ENCODE measurements around the gene ZNF423.

Gene ZNF423

GRCh38 chr16:49750341-49751000 lies 105.4 kb downstream of the ZNF423 start:
- DNase-seq (ENCODE audit: low spot score): no peak

DNA sequence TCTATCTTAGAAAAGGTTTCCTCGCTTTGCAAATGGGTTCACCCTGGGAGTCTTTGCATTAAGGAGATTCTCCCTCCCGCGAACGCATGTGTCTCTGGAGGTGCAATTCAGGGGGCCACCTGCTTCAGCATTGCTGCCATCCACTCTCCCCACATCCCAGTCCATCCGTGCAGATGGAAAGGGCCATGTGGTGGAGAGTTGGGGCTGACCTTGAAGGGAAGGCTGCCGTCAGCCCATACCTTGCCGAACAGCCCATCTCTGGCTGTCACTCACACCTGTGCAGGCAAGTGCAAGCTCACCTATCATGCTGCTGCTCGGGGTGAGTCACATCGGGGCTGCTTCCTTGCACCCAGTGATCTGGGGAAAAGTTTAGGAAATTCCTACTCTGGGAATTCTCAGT lies 106.1 kb downstream of the ZNF423 start:
- DNase-seq (ENCODE audit: low spot score): no peak

- no peak for DNase-seq (ENCODE audit: low spot score)
Observed at GRCh38 chr16:49748322-49748721, 107.6 kb downstream of the ZNF423 start.

DNA sequence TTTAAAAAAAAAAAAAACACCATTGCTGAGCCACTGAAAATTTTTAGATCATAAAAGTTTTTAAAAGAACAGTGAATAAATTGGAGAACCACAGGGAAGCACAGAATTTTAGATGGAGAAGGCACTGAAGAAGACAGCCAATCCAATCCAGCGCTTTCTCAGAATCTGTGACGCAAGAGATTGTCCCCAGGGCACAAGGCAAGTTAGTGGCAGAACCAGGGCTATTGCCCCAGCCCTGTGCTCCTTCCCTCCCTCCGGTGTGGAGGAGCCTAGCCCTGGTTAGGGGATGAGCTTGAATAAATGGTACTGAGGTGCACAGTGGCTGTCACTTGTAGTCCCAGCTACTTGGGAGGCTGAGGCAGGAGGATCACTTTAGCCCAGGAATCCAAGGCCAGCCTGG lies 108.3 kb downstream of the ZNF423 start:
- no peak for DNase-seq (ENCODE audit: low spot score)

- DNase-seq (ENCODE audit: low spot score): no peak
Observed at GRCh38 chr16:49746545-49746944, 109.4 kb downstream of the ZNF423 start.

GRCh38 chr16:49745311-49745747 lies 110.6 kb downstream of the ZNF423 start:
- DNase-seq (ENCODE audit: low spot score): no peak

- DNase-seq (ENCODE audit: low spot score): no peak
Observed at GRCh38 chr16:49744244-49745220, 111.4 kb downstream of the ZNF423 start.

DNA sequence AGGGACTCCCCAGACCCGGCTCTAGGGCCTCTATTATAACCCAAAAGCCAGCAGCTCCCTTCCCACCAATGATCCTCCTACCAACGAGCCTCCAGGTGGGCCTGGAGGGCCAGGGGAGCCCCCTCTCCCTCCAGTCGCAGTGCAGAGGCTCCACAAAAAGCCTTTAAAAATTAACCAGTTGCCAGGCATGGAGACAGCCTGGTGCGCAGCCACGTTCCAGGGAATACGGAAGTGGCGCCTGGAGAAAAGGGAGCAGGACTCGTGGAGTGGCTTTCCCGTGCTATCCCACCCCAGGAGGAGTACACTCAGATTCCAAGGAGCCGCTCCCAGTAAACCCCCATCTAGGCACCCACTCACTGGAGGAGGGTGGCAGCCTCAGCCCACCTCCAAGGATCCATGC lies 112.3 kb downstream of the ZNF423 start:
- DNase-seq (ENCODE audit: low spot score): no peak

DNA sequence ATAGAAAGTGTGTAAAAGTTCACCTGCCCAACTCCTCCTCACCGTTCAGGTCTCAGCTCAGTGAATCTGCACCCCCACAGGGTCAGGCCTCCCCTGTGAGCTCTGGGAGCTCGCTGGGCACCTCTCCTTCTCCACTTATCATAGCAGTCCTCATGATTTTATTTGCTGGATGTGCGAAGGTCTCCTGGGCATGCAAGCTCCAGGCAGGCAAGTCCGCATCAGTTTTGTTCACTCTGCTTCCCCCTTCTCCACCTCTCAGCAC lies 112.8 kb downstream of the ZNF423 start:
- DNase-seq (ENCODE audit: low spot score): no peak

DNA sequence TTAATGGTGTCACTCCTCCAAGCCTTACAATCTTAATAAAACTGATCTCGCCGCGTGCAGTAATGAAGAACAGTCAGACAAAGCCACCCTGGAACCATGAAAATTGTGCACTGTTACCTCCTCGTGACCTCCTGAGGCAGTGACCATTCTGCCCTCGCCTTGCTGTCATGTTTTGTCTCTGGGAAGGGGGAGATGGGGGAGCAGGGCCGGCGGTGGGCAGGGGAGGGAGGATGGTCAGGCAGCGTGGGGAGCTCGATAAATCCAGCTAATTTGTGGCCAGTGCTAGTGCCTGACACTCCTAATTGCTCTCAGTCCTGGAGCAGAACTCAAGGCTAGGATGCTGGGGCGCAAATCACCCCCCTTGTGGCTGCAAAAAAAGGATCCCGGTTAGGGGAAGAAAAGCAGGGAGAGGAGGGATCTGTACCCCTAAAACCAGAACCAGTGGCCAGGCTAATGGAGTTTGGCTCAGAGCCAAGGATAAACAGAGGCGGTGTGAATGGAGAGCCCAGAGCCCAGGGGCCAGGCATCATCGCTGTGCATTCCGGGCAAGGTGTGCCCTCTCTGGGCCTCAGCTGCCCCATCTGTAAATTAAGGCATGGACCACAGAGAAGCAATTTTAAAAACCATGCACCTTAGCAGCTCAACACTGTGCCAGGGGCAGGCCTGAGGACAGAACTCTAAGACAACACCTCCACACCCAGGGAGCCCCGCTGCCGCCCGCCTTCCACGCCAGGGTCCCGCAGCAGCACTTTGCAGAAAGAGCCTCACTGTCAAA lies 113.3 kb downstream of the ZNF423 start:
- DNase-seq (ENCODE audit: low spot score): no peak

DNA sequence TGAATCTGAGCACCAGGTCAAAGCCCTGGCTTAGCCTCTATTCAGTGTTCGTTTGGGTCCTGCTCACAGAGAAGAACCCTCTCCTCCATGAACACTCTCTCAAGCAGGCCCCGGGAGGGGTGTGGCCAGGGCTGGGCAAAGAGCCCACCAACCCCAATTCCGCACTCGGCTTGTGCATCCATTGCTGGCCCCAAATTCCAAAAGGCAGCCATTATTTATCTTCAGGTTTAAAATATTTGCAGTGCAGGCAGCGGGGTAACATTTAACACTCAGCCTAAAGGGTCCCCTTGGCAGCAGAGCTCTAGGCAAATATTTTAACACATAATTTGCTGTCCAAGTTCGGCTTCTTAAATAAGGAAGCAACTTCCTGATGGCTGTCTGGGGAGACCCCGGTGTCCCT lies 115.7 kb downstream of the ZNF423 start:
- no peak for DNase-seq (ENCODE audit: low spot score)

GRCh38 chr16:49739381-49739780 lies 116.5 kb downstream of the ZNF423 start:
- DNase-seq (ENCODE audit: low spot score): no peak

GRCh38 chr16:49738832-49739231 lies 117.1 kb downstream of the ZNF423 start:
- DNase-seq (ENCODE audit: low spot score): no peak

DNA sequence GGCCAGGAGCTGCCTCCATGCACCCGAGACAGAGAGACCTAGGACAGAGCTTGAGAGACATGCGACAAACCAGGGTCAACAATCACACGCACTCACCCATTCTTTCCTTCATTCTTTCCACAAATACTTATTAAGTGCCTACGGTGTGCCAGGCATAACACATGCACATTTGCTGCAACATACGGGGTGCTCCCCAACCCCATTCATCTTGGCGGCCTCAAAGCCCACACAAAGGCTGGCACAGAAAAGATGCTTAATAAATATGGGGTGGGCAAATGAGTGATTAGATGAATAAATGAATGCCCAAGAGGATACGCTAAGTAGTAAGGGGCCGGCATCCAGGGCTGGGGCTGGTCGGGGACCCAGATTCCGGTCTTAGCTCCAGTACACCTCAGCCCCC lies 117.9 kb downstream of the ZNF423 start:
- DNase-seq (ENCODE audit: low spot score): no peak

GRCh38 chr16:49737541-49737940 lies 118.4 kb downstream of the ZNF423 start:
- no peak for DNase-seq (ENCODE audit: low spot score)

DNA sequence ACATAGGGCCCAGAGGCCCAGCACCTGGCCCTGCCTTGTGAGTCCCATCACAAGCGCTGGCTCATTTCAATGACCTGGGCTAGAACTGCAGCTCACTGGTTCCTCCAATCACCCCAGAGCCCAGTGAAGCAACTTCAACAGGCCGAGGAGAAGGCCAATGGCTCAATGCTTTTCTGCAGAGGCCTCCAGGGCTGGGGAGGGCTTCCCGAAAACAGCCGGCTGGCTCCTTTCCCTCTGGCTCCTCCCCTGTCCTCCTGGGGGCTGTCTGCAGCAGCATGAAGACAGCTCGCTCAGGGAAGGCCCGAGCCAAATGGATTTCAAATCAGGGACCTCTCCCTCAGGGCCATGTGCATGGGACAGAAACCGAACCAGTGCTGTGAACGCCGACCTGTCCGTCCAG lies 121.6 kb downstream of the ZNF423 start:
- DNase-seq (ENCODE audit: low spot score): no peak

DNA sequence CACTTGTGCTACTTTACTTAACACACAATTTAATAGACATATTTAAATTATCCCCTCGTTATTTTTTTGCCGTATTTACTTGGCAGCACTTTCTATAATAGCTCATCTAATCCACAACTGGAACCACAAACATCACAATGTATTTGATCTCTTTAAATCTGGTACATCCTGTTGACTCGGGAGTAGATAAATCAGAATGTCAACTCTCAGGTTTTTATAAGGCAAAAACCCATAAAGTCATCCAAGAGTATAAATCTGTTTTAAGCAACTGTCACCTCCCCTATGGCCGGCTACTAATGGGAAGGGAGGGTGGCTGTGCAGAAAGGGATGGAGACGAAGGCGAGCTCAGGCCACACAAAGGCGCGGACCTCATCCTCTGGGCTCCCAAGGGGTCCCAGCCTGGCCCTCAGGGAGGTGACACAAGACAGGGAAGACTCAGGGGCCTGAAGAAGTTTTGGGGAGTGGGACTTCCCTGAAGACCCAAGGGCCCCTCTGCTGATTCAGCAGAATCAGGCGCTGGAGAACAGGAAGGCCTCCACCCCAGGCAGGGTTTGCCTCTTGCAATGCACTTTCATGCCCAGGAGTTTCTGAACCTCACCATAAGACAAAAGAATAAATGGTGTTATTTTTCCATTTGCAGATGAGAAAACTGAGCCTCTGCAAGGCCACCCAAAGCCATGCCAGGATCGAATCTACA lies 122.5 kb downstream of the ZNF423 start:
- DNase-seq (ENCODE audit: low spot score): no peak

GRCh38 chr16:49731911-49732310 lies 124.0 kb downstream of the ZNF423 start:
- no peak for DNase-seq (ENCODE audit: low spot score)

DNA sequence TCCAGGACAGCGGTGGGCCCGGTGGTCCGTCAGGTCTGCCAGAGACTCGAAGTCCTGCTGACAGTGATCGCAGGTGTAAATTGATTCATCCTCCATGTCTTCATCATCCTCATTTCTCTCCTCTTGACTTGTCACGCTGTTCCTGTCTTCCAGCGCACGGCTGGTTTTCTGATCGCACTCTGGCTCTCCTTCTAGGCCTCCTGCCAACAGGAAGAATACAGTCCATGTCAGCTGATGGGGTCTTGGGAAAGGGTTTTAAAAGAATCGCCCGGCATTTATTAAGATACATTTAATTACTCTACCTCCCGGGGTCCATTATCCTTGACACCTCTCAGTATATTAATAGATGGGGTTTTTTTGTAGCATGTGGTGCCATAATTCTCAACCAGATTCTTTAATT lies 125.1 kb downstream of the ZNF423 start:
- DNase-seq (ENCODE audit: low spot score): no peak

DNA sequence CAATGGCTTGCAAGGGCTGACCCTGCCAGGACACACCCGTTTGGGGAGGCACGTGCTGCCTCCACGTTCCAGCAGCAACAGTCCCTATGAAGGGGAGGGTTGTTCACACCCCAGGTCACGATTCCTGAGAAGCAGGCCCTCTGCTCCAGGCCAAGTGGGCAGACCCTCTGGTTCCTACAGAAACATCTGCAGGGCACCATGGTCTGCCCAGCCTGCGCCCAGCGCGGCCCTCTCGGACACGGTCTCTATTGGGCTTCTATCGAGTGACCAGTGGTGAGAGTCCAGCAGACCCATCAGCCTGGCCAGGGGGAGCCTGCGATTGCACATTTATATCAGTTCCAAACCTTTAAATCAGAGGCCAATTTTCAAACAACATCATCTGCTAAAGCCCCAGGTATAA lies 128.3 kb downstream of the ZNF423 start:
- DNase-seq (ENCODE audit: low spot score): no peak

GRCh38 chr16:49726155-49726554 lies 129.8 kb downstream of the ZNF423 start:
- no peak for DNase-seq (ENCODE audit: low spot score)

DNA sequence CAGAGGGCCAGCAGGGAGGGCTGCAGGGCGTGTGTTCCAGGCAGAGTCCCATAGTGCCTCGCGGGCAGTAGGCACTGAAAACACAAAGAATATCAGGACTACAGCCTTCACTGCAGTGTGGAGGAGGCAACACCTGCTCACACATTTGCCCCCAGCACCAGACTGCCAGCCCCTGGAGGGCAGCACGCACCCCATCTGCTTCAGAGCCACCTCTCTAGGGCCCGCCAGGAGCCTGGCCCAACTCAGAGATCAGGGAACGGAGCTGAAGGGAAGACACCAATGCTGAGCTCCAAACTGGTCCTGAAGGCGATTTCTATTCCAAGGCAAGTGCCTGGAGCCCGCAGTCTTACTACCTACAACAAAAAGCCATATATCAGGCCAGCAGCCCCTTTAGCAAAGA lies 130.3 kb downstream of the ZNF423 start:
- DNase-seq (ENCODE audit: low spot score): no peak

Data from germinal center (tissue), 1 donor.